ENCODE measurements around the gene COL1A1. TPM values are rescaled to one million over a fixed set of nuclear protein-coding genes. Genes with fewer than 3 reads are reported as not detected.
A peak's percentile ranks its signal among the peaks of the same experiment; 100 is the strongest.

COL1A1 gene
- total RNA-seq, 1 experiment from 2014 or later = 20.7 TPM

DNA sequence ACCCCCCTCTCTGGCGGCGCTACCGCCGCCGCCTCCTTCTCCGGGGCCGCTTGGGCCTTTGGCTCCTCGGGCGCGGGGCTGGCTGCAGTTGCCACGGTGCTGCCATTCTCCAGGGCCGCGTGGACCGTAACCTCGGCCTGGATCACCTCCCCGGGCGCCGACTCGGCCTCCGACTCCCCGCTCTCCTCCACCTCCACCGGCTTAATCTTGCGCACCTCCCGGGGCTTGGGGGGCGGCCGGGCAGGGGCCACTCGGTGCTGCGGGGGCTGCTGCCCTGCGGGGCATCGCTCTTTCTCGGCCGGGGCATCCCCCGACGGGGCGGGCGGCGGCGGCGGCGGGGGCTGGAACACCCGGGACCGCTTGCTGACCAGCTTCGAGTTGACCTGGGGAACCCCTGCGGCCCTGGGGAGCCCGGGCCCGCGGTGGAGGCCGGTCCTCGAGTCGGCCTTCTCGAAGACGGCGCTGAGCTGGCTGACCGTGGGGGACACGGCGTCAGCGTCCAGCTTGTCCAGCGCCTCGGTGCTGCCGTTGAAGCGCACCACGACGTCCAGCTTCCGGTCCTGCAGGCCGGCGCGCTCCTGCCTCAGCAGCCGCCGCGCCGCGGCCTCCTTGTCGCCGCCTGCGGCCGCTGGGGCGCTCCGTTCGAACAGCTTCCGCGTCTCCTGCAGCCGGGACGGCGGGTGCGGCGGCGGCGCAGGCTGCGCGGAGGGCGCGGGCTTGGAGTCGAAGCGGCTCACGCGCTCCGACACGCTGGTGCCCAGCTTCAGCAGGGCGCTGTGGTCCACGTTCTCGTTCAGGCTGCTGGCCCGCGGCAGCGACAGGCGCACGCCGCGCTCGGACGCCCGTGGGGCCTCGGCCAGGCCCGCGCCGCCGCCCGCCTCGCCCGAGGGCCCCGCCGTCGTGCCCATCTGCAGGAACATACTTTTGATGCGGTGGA lies 51.7 kb downstream of the COL1A1 start:
- H3K27me3 ChIP-seq (ENCODE audit: insufficient read depth, low read depth) = no peaks in the 10 kb centered on the region
- no TSS peak for BruUV-seq (replicated peaks)
- ChIA-PET POLR2A (ENCODE audit: unreplicated experiment) (interaction anchor here (0.6 kb wide), 1 partner anchor 90 kb away, joined by 3 read pairs; no protein-coding TSS in a partner anchor), CTCF (interaction anchor here (0.9 kb wide), 1 partner anchor 9 kb away, joined by 8 read pairs; no protein-coding TSS in a partner anchor)
- H3K4me3 ChIP-seq = peak overlapping the region; percentile 70
- H2AFZ ChIP-seq = peak overlapping the region; percentile 57
- peaks cover 51% of the 10 kb centered on the region for H3F3A ChIP-seq (ENCODE audit: insufficient read depth, low read depth)
- intact Hi-C loops (cut with micrococcal nuclease; ENCODE audit: unreplicated experiment) = loop anchor here (5.0 kb wide), 1 partner anchor 262 kb away; no protein-coding TSS in a partner anchor
- no peaks in the 10 kb centered on the region for H3K9me3 ChIP-seq (ENCODE audit: insufficient read depth, low read depth)
- peaks cover 56% of the 10 kb centered on the region for H3K79me2 ChIP-seq (ENCODE audit: low read depth)
- H3K4me2 ChIP-seq = peak overlapping the region; percentile 95
- H3K27ac ChIP-seq = no peak overlapping the region
- peak in 1 of 2 experiments; percentile 49 for DNase-seq
- H3K9me2 ChIP-seq (ENCODE audit: insufficient read depth) = no peaks in the 10 kb centered on the region
- H3K4me1 ChIP-seq (replicated peaks; ENCODE audit: insufficient read depth) = peaks cover 71% of the 10 kb centered on the region
- no peak for TF ChIP-seq EZH2 (IDR thresholded peaks at IDR 0.05; ENCODE audit: low read depth)
- TF ChIP-seq, protein P1, sequence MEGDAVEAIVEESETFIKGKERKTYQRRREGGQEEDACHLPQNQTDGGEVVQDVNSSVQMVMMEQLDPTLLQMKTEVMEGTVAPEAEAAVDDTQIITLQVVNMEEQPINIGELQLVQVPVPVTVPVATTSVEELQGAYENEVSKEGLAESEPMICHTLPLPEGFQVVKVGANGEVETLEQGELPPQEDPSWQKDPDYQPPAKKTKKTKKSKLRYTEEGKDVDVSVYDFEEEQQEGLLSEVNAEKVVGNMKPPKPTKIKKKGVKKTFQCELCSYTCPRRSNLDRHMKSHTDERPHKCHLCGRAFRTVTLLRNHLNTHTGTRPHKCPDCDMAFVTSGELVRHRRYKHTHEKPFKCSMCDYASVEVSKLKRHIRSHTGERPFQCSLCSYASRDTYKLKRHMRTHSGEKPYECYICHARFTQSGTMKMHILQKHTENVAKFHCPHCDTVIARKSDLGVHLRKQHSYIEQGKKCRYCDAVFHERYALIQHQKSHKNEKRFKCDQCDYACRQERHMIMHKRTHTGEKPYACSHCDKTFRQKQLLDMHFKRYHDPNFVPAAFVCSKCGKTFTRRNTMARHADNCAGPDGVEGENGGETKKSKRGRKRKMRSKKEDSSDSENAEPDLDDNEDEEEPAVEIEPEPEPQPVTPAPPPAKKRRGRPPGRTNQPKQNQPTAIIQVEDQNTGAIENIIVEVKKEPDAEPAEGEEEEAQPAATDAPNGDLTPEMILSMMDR (conservative IDR thresholded peaks at IDR 0.05) = no peak
- peaks cover 41% of the 10 kb centered on the region for H4K20me1 ChIP-seq (ENCODE audit: insufficient read depth)
- H3K36me3 ChIP-seq (ENCODE audit: low read depth) = peaks cover 6% of the 10 kb centered on the region; the same call in 1 of the 2 replicates

DNA sequence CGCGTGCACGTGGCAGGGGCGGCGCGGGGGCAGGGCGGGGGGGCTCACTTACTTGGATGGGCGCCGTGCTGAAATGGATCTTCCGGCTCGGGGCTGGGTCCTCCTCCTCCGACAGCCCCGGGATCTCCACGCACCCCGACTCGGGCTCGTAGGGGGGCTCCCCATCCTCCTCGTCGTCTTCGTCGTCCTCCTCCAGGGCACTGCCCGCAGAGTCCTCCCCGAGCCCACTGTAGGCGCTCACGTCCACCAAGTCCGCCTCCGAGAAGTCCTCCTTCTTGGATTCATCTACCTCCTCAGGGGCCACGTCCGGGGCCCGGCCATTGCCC lies 52.4 kb downstream of the COL1A1 start:
- no peak for DNase-seq
- ChIA-PET CTCF (no interaction called here), POLR2A (ENCODE audit: unreplicated experiment) (no interaction called here)
- Histone ChIP-seq H4K20me1 (ENCODE audit: insufficient read depth) (peaks cover 48% of the 10 kb centered on the region), H3K4me1 (replicated peaks; ENCODE audit: insufficient read depth) (peaks cover 71% of the 10 kb centered on the region), H3K9me2 (ENCODE audit: insufficient read depth) (no peaks in the 10 kb centered on the region), H3K36me3 (ENCODE audit: low read depth) (peaks cover 12% of the 10 kb centered on the region; the same call in 1 of the 2 replicates), H3K4me3 (peak overlapping the region; percentile 70), H3K9me3 (ENCODE audit: insufficient read depth, low read depth) (no peaks in the 10 kb centered on the region), H3K27ac (no peak overlapping the region), H3F3A (ENCODE audit: insufficient read depth, low read depth) (peaks cover 50% of the 10 kb centered on the region), H3K4me2 (peak overlapping the region; percentile 95), H3K27me3 (ENCODE audit: insufficient read depth, low read depth) (no peaks in the 10 kb centered on the region), H2AFZ (peak overlapping the region; percentile 57; the same call in 1 of the 2 replicates), H3K79me2 (ENCODE audit: low read depth) (peaks cover 56% of the 10 kb centered on the region)
- no TSS peak for BruUV-seq (replicated peaks)
- intact Hi-C loops (cut with micrococcal nuclease; ENCODE audit: unreplicated experiment) = no loop called here
- TF ChIP-seq, protein P1 (conservative IDR thresholded peaks at IDR 0.05) = no peak
- no peak for TF ChIP-seq EZH2 (IDR thresholded peaks at IDR 0.05; ENCODE audit: low read depth)

DNA sequence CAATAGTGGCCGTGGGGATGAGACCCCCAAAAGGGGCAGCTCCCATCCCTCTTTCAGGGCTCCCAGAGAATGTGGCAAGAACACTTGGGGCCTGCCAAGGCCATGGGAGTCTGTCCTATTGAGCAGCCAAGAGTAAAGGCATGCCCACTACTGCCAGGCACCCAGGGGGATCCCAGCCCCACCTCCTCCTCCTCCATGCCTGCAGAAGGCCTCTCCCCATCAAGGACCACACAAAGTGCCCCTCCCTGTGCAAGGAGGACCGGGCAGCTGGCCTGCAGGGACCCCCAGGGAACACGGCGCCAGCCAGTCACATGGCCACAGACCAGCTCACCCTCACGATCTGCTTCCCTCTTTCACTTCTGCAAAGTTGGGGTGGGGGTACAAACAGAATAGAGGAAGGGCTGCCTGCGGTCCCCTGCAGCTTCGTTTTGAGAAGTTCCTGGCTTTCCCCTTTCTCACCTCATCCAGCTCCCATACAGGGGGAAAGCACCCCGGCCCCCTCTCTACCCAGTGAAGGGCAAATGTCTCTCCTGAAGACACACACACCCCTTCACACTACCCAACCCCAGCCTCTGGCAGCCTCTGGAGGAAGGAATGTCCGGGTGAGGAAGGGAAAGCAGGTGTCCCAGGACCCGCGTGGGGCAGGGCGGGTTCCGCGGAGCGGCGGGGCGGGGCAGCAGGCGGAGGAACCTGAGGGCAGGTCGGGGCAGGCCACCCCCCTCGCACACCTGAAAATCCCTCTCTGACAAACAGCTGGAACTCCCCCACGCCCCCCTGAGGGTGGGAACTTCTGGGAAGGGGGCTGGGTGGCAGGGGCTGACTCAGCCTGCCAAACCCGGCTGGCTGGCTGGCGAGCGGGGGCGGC lies 53.0 kb downstream of the COL1A1 start:
- Histone ChIP-seq H3K4me3 (peak overlapping the region; percentile 70), H3K36me3 (ENCODE audit: low read depth) (peaks cover 16% of the 10 kb centered on the region; the same call in 1 of the 2 replicates), H3K4me1 (replicated peaks; ENCODE audit: insufficient read depth) (peaks cover 67% of the 10 kb centered on the region), H4K20me1 (ENCODE audit: insufficient read depth) (peaks cover 52% of the 10 kb centered on the region), H3K9me2 (ENCODE audit: insufficient read depth) (no peaks in the 10 kb centered on the region), H2AFZ (no peak overlapping the region), H3K27me3 (ENCODE audit: insufficient read depth, low read depth) (no peaks in the 10 kb centered on the region), H3K27ac (no peak overlapping the region), H3K79me2 (ENCODE audit: low read depth) (peaks cover 56% of the 10 kb centered on the region), H3K4me2 (peak overlapping the region; percentile 95), H3K9me3 (ENCODE audit: insufficient read depth, low read depth) (no peaks in the 10 kb centered on the region), H3F3A (ENCODE audit: insufficient read depth, low read depth) (peaks cover 45% of the 10 kb centered on the region)
- ChIA-PET CTCF (no interaction called here), POLR2A (ENCODE audit: unreplicated experiment) (interaction anchor here (0.7 kb wide), 1 partner anchor 10 kb away, joined by 4 read pairs; no protein-coding TSS in a partner anchor)
- TF ChIP-seq EZH2 (IDR thresholded peaks at IDR 0.05; ENCODE audit: low read depth) = no peak
- TF ChIP-seq, protein P1 (conservative IDR thresholded peaks at IDR 0.05) = peak; percentile 31; the same call in 1 of the 2 replicates
- BruUV-seq (replicated peaks) = no TSS peak
- intact Hi-C loops (cut with micrococcal nuclease; ENCODE audit: unreplicated experiment) = no loop called here
- peak in 1 of 2 experiments; percentile 76 for DNase-seq
